Measurements from ENCODE around the gene L3MBTL2. TPM values are rescaled to one million over a fixed set of nuclear protein-coding genes. Genes with fewer than 3 reads are reported as not detected.

The L3MBTL2 gene
- total RNA-seq, 1 experiment from 2014 or later = 25.6 TPM

- peaks cover 72% of the 10 kb centered on the region for H3K36me3 Mint-ChIP-seq
- H3K9me3 Mint-ChIP-seq = no peaks in the 10 kb centered on the region
- ATAC-seq (no peak), DNase-seq (ENCODE audit: low spot score) (no peak)
- no peak overlapping the region for H3K4me3 Mint-ChIP-seq
- H3K4me1 Mint-ChIP-seq = peaks cover 12% of the 10 kb centered on the region; the same call in 1 of the 2 replicates
- ChIA-PET CTCF (no interaction called here), POLR2A (no interaction called here)
- H3K27me3 Mint-ChIP-seq (ENCODE audit: low read depth) = no peaks in the 10 kb centered on the region
- peak overlapping the region; percentile 68; the same call in 1 of the 2 replicates for H3K27ac Mint-ChIP-seq
- TF ChIP-seq ZNF281 (CRISPR knock-in tag; IDR thresholded peaks at IDR 0.05) = no peak
- TF ChIP-seq, protein P1, sequence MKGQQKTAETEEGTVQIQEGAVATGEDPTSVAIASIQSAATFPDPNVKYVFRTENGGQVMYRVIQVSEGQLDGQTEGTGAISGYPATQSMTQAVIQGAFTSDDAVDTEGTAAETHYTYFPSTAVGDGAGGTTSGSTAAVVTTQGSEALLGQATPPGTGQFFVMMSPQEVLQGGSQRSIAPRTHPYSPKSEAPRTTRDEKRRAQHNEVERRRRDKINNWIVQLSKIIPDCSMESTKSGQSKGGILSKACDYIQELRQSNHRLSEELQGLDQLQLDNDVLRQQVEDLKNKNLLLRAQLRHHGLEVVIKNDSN (CRISPR knock-in tag; IDR thresholded peaks at IDR 0.05) = no peak
- TF ChIP-seq ETV6 (CRISPR knock-in tag; IDR thresholded peaks at IDR 0.05) = no peak
- TF ChIP-seq, protein P2, sequence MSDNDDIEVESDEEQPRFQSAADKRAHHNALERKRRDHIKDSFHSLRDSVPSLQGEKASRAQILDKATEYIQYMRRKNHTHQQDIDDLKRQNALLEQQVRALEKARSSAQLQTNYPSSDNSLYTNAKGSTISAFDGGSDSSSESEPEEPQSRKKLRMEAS (CRISPR knock-in tag; IDR thresholded peaks at IDR 0.05) = no peak
- no peak for TF ChIP-seq CBFB (CRISPR knock-in tag; IDR thresholded peaks at IDR 0.05; ENCODE audit: low read depth)
- TF ChIP-seq TEAD4 (CRISPR knock-in tag; IDR thresholded peaks at IDR 0.05) = no peak
- no peak for TF ChIP-seq NFYB (CRISPR knock-in tag; conservative IDR thresholded peaks at IDR 0.05; ENCODE audit: low read depth)
- no peak for TF ChIP-seq ZNF232 (CRISPR knock-in tag; IDR thresholded peaks at IDR 0.05)
- TF ChIP-seq NFATC4 (CRISPR knock-in tag; IDR thresholded peaks at IDR 0.05) = no peak
- TF ChIP-seq CTCF (IDR thresholded peaks at IDR 0.05) = no peak
- no peak for TF ChIP-seq ATF1 (CRISPR knock-in tag; IDR thresholded peaks at IDR 0.05)
Observed at GRCh38 chr22:41280065-41280464, 75.0 kb downstream of the L3MBTL2 start.

DNA sequence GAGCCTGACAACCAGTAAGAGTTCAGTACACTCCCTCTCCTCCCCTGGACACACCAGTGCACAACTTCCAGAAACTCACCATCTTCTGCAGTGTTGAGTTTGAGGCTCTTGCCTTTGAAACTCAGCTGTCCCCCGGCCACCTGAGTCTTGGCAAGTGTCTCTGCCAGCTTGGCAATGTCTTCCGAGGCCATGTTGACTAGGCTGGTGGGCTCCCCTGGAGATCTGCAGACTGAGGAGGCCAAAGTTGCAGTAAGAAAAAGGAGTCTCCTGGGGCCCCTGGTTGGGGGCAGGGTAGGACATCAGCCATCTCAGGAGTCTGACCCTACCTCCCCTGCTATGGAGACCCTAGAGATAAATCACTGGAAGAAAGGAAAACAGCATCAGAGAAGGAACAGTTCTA lies 75.7 kb downstream of the L3MBTL2 start:
- Mint-ChIP-seq H3K4me3 (no peak overlapping the region), H3K36me3 (peaks cover 66% of the 10 kb centered on the region), H3K4me1 (peaks cover 12% of the 10 kb centered on the region; the same call in 1 of the 2 replicates), H3K27ac (peak overlapping the region; percentile 52), H3K27me3 (ENCODE audit: low read depth) (no peaks in the 10 kb centered on the region), H3K9me3 (no peaks in the 10 kb centered on the region)
- CTCF ChIA-PET = no interaction called here
- no peak for ATAC-seq
- POLR2A ChIA-PET = no interaction called here
- DNase-seq (ENCODE audit: low spot score) = no peak
- TF ChIP-seq ZNF416 (CRISPR knock-in tag; IDR thresholded peaks at IDR 0.05) (no peak), JAZF1 (CRISPR knock-in tag; IDR thresholded peaks at IDR 0.05) (no peak), TP53 (CRISPR knock-in tag; IDR thresholded peaks at IDR 0.05) (no peak), RELA (CRISPR knock-in tag; IDR thresholded peaks at IDR 0.05; ENCODE audit: borderline replicate concordance) (no peak), ZNF263 (CRISPR knock-in tag; IDR thresholded peaks at IDR 0.05; ENCODE audit: low read depth) (no peak), SMAD3 (CRISPR knock-in tag; IDR thresholded peaks at IDR 0.05; ENCODE audit: borderline replicate concordance) (no peak)

Small RNA genes within 50 kb of the gene (microRNA-seq; reads per million reads assigned to microRNA genes)
- 1.0 reads per million for gene MIR6889 (ENCODE audit: borderline number of aligned reads)

Other genes starting within 250 kb of the L3MBTL2 start
- gene EP300, start 112.7 kb upstream of the L3MBTL2 start, total RNA-seq (2021) = 95.6 to 97.1 TPM (median 95.8 TPM) in 3 replicates
- gene CHADL, start 35.6 kb downstream of the L3MBTL2 start, total RNA-seq (2021) = 1.2 to 1.7 TPM (median 1.5 TPM) in 3 replicates
- 144 to 160 TPM (median 151 TPM) in 3 replicates for gene RANGAP1, start 80.9 kb downstream of the L3MBTL2 start, total RNA-seq (2021)
- 61.6 to 64.7 TPM (median 64.7 TPM) in 3 replicates for gene ZC3H7B, start 96.2 kb downstream of the L3MBTL2 start, total RNA-seq (2021)
- gene TEF, start 176.6 kb downstream of the L3MBTL2 start, total RNA-seq (2021) = 9.8 to 12.0 TPM (median 10.2 TPM) in 3 replicates
- 46.6 to 52.2 TPM (median 49.4 TPM) in 3 replicates for gene TOB2, start 241.5 kb downstream of the L3MBTL2 start, total RNA-seq (2021)